ENCODE results near the gene PTCD2. TPM values are rescaled to one million over a fixed set of nuclear protein-coding genes. Genes with fewer than 3 reads are reported as not detected.

Gene PTCD2
- total RNA-seq, 1 donor from 2014 or later: 6.5 TPM

DNA sequence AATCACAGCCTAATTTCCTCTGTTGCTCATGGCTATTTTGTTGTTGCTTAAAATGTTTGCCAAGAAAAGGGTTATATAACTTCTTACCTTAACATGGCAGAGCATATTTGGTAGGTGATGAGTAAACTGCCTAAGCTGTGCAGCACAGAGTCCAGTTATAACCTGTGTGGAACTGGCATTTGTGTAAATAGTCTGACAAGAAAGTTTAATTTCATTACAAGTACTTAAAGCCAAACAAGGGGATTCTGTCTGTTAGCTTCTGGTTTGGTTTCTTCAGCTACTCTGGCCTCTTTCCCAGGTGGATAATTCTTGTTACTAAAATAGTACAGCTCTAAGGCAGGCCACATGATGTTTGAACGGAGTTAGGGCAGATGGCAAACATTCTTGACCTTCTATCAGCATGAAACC, 72.2 kb downstream of the PTCD2 start:
- H3K27ac ChIP-seq: peak overlapping the region; percentile 2
- intact Hi-C loops (cut with DNase I): no loop called here
- no peaks in the 10 kb centered on the region for H3K36me3 ChIP-seq
- H3K9me3 ChIP-seq: no peaks in the 10 kb centered on the region
- H3K4me1 ChIP-seq: peaks cover 6% of the 10 kb centered on the region
- DNase-seq: no peak
- no peaks in the 10 kb centered on the region for H3K27me3 ChIP-seq
- no peak overlapping the region for H3K4me3 ChIP-seq
- TF ChIP-seq, protein P1, sequence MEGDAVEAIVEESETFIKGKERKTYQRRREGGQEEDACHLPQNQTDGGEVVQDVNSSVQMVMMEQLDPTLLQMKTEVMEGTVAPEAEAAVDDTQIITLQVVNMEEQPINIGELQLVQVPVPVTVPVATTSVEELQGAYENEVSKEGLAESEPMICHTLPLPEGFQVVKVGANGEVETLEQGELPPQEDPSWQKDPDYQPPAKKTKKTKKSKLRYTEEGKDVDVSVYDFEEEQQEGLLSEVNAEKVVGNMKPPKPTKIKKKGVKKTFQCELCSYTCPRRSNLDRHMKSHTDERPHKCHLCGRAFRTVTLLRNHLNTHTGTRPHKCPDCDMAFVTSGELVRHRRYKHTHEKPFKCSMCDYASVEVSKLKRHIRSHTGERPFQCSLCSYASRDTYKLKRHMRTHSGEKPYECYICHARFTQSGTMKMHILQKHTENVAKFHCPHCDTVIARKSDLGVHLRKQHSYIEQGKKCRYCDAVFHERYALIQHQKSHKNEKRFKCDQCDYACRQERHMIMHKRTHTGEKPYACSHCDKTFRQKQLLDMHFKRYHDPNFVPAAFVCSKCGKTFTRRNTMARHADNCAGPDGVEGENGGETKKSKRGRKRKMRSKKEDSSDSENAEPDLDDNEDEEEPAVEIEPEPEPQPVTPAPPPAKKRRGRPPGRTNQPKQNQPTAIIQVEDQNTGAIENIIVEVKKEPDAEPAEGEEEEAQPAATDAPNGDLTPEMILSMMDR (IDR thresholded peaks at IDR 0.05): no peak
- peak; percentile 60 for ATAC-seq

DNA sequence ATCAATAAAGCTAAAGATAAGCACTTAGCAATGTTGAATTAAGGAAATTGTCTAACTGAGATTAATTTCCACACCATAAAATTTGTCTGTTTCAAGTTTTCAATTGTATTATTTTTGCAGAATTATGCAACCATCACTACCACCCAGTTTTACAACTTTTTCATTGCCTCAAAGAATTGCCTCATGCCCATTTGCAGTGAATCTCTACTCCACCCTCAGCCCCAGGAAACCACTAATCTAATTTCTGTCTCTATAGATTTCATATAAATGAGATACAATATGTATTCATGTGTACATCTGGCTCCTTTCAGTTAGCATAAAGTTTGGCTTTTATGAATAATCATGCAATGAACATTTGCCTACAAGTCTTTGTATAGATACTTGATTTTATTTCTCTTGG, 72.9 kb downstream of the PTCD2 start:
- no peaks in the 10 kb centered on the region for H3K36me3 ChIP-seq
- H3K9me3 ChIP-seq: no peaks in the 10 kb centered on the region
- no peak for DNase-seq
- intact Hi-C loops (cut with DNase I): no loop called here
- TF ChIP-seq, protein P1 (IDR thresholded peaks at IDR 0.05): no peak
- no peak overlapping the region for H3K4me3 ChIP-seq
- peaks cover 4% of the 10 kb centered on the region for H3K4me1 ChIP-seq
- no peaks in the 10 kb centered on the region for H3K27me3 ChIP-seq
- no peak overlapping the region for H3K27ac ChIP-seq
- no peak for ATAC-seq

DNA sequence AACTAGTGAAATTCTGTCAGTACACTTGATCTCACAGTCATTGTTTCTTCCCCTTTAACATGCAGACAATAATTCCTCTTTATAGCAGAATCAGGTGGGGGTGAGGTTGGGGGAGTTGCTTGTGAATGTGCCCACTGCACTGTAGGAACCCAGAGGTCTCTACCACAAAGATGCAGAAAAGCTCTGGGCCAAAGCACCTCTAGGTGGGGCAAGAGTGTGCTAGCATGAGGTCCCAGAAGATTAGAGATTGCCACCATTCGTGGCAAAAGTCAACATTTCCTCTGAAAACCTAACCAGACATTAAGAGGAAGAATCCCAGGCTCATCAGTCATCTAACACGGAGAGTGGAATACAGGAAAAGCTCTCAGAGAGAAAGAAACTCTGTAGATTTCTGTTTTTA, 74.5 kb downstream of the PTCD2 start:
- H3K4me3 ChIP-seq: no peak overlapping the region
- H3K27ac ChIP-seq: no peak overlapping the region
- H3K4me1 ChIP-seq: no peaks in the 10 kb centered on the region
- TF ChIP-seq, protein P1 (IDR thresholded peaks at IDR 0.05): peak; percentile 36
- no peaks in the 10 kb centered on the region for H3K36me3 ChIP-seq
- peak; percentile 52 for ATAC-seq
- no peaks in the 10 kb centered on the region for H3K9me3 ChIP-seq
- intact Hi-C loops (cut with DNase I): no loop called here
- no peak for DNase-seq
- H3K27me3 ChIP-seq: no peaks in the 10 kb centered on the region

DNA sequence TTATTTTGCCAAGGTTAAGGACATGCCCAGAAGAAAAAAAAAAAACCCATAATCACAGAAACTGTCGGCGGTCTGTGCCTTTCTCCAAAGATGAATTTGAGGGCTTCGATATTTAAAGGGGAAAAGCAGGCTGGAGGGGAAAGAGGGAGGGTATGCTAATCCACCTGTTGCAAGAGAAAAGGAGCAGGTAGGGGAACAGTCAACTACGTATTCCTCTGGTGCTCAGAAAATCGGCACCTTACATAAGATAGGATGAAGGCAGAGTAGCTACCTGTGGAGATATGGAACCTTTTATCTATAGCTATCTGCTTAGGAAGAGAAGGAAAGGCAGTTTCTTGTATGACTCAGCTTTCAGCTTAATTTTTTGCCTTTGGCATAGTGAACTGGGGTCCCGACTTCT, 77.7 kb downstream of the PTCD2 start:
- TF ChIP-seq, protein P1 (IDR thresholded peaks at IDR 0.05): no peak
- no peak overlapping the region for H3K27ac ChIP-seq
- no peaks in the 10 kb centered on the region for H3K36me3 ChIP-seq
- H3K4me3 ChIP-seq: no peak overlapping the region
- no peak for ATAC-seq
- H3K4me1 ChIP-seq: peaks cover 2% of the 10 kb centered on the region
- no peak for DNase-seq
- peaks cover 10% of the 10 kb centered on the region for H3K9me3 ChIP-seq
- H3K27me3 ChIP-seq: no peaks in the 10 kb centered on the region
- intact Hi-C loops (cut with DNase I): no loop called here

DNA sequence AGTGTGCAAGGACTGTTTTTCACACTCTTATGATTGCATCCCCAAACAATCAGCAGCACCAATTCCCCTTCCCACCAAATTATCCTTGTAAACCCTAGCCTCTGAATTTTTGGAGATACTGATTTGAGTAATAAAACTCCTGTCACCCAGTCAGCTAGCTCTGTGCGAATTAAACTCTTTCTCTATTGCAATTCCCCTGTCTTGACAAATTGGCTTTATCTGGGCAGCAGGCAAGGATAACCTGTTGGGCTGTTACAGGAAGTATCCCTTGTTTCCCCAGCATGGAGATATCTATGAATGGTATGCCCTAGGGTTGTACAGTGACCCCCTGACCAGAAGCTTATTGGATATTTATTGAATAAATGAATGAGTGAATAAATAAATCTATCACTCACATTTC, 80.8 kb downstream of the PTCD2 start:
- Histone ChIP-seq H3K4me1 (peaks cover 7% of the 10 kb centered on the region), H3K4me3 (no peak overlapping the region), H3K27ac (no peak overlapping the region), H3K36me3 (no peaks in the 10 kb centered on the region), H3K9me3 (peaks cover 10% of the 10 kb centered on the region), H3K27me3 (no peaks in the 10 kb centered on the region)
- no peak for ATAC-seq
- TF ChIP-seq, protein P1 (IDR thresholded peaks at IDR 0.05): no peak
- DNase-seq: no peak
- intact Hi-C loops (cut with DNase I): no loop called here

DNA sequence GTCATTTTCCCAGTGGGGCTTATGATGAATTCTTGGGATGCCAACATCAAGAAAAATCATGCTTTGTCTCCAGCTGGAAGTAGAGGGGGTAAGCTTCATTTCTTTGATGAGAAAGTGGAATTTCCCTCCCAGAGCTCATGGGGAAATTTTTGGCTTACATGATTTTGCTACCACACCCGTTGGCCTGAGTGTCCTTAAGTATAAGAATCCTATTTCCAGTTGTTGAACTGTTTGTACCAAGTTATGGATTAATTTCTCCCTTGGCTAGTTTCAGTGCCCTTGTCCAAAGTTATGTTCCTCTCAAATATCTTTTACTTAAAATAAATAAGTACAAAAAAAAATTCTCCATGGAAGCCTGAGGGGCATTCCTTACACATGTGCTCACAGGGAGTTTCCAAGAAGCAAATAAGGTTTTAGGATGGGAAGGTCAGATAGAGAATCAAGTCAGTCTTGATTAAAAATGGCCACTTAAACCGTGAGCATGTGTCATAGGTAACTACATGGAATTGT, 82.3 kb downstream of the PTCD2 start:
- Histone ChIP-seq H3K9me3 (peaks cover 10% of the 10 kb centered on the region), H3K36me3 (no peaks in the 10 kb centered on the region), H3K27ac (no peak overlapping the region), H3K4me1 (peaks cover 7% of the 10 kb centered on the region), H3K4me3 (no peak overlapping the region), H3K27me3 (no peaks in the 10 kb centered on the region)
- intact Hi-C loops (cut with DNase I): no loop called here
- ATAC-seq (no peak), DNase-seq (no peak)
- TF ChIP-seq, protein P1 (IDR thresholded peaks at IDR 0.05): no peak
